OCI-LY3 (cell line): Measurements from ENCODE around the gene CPNE2.

Experiments used
- CTCF ChIP-seq: fragments of 200-600, 300-600 bp; sonication (generic); IDR thresholded peaks from 2 replicates; pipeline ENCODE4 v1.5.1; 2014; ENCODE audit warnings: antibody characterized with exemption, low read length, low read depth
- EZH2phosphoT487 ChIP-seq: fragments of 200-600 bp; shearing (Covaris generic); IDR thresholded peaks from 2 replicates; pipeline ENCODE4 v1.6.1; 2018; ENCODE audit warnings: antibody characterized with exemption, mixed run types, low read depth

GRCh38 chr16:57048095-57048494, 44.3 kb upstream of the CPNE2 start:
- TF ChIP-seq CTCF (no peak), EZH2phosphoT487 (no peak)
